Fibroblast of peridontal ligament (primary cell): Measurements from ENCODE around the gene RHBG.

Source experiments
- DNase-seq: peaks from one replicate; pipeline ENCODE4 v3.0.0-alpha.2; 2010; ENCODE audit errors: extremely low read depth

The RHBG gene

GRCh38 chr1:156406251-156406650, 37.2 kb downstream of the RHBG start:
- DNase-seq, result no peak

- no peak for DNase-seq
Observed at GRCh38 chr1:156407344-156407743, 38.3 kb downstream of the RHBG start.

DNA sequence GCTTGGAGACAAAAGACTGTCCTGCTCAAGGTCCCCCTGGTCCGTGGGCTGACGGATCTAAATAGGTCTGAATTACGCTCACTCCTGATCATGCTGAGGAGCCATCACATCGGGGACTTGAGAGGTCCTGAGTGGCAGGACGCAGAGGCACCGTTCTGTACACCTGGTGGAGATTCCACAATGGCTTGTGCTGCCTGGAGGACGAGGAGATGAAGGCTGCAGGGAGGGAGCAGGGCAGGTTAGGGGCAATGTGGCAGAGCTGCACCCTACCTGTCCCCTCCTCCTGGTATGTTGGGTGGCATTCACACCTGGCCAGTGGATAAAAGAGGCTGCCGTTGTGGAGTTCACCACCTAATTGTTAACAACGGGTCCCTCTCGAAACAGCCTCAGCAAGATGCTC, 38.7 kb downstream of the RHBG start:
- DNase-seq, result no peak

DNA sequence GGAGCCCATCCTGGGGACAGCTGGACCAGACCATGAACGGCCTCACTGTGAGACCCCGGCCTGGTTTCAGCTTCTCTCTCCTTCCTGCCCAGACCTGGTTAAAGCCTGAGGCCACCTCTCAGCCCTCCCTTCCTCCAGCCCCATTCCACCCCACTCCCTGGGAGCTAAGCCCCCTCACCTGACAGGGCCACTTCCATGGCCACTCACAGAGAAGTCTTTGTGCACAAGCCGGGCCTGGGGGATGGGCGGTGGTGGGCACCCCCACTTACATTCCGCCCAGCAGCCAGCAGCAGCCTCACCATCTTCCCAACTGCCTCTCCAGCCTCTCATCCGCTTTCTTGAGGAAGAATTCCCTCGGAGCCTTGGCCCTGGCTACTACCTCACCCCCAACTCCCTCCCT, 40.4 kb downstream of the RHBG start:
- DNase-seq, result no peak

- no peak for DNase-seq
Observed at GRCh38 chr1:156410238-156410637, 41.2 kb downstream of the RHBG start.

DNA sequence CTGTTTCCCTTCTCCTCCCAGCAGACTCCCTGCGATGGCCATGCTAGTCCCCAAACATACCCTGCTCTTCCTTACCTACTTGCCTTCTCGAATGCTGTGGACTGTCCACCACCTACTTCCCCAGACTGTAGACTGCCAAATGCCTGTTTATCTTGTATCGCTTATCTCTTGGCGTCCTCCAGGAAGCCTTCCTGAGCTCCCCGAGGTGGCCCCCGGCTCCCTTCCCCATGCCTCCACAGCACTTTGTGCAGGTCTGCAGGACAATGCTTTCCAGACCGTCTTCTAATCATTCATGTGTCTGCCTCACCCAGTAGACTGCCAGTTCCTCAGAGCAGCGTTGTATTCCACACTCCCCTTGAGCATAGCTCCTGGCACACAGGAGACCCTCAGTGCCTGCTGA, 41.7 kb downstream of the RHBG start:
- no peak for DNase-seq

DNA sequence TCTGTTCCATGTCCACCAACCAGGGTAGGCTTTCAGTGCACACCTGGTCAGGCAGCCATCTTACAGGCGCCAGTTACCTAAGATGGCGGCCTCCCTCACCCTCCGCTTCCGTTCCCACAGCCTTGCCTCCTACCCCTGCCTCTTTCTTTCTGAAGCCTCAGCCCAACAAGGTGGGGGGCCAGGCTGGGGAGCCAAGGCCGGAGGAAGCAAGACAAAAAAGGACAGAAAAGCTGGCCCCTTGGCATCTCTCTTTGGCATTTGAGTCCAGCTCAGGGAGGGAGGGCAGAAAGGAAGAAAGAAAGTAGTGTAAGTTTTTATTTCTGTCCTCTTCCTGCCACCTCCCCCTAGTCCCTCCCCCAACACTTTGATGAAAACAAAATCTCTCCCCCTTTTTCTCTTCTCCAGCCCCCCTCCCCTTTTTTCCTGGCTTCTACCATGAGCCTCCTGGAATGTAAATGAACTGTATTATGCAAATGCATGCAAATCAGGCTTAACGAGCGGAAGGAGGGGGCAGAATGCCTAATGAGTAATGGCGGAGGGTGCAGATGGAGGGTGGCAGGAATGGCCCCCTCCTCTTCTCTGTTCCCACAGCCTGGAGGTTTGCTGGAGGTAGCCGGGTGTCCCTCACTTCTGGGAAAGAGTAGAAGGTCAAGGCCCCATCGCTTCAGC, 43.8 kb downstream of the RHBG start:
- no peak for DNase-seq

GRCh38 chr1:156413391-156414246, 44.6 kb downstream of the RHBG start:
- DNase-seq, result no peak

DNA sequence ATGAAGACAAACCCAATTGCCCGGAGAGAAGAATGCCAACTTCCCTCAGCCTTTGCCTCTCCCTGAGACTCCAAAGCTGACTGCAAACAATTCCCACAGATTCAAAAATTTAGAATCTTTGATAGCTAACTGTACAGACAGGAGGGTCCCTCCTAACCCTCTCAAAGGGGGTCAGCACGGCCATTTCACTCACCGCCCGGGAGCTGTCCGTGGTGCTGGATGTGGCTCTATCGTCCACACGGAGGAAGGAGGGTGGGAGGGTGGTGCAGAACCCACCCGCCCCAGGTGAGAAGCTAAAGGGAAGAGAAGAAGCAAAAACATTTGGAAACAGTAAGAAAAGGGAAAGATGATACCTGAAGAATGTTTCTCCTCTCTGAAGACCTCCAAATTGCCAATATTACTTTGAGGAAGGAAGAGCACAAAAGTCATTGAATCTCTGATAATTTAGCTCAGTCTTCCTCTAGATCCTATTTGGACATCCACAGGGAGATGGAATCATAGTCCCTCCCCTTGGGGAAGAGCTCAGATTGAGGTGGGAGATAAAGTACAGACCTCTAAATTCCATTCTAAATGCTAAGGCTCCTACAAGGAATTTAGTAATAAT, 45.6 kb downstream of the RHBG start:
- no peak for DNase-seq

DNA sequence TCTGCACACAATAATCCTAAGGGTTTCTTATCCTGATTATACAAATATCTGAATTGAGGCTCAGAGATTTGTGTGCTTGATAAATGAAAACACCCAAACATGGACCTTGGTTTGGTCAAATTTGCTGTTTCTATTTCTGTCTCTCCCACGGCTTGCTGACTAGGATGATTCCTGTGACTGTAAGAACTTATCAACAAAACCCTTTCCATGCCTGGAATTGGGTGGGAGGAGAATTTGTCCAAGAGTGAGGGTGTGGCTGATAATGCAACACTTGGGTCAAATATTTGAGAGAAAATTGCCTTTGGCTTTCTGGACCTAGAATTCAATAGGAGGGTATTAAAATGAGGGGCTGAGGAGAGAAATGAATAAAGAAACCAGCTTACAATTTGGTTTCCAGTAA, 48.0 kb downstream of the RHBG start:
- DNase-seq, result no peak

- no peak for DNase-seq
Observed at GRCh38 chr1:156417401-156418020, 48.5 kb downstream of the RHBG start.

DNA sequence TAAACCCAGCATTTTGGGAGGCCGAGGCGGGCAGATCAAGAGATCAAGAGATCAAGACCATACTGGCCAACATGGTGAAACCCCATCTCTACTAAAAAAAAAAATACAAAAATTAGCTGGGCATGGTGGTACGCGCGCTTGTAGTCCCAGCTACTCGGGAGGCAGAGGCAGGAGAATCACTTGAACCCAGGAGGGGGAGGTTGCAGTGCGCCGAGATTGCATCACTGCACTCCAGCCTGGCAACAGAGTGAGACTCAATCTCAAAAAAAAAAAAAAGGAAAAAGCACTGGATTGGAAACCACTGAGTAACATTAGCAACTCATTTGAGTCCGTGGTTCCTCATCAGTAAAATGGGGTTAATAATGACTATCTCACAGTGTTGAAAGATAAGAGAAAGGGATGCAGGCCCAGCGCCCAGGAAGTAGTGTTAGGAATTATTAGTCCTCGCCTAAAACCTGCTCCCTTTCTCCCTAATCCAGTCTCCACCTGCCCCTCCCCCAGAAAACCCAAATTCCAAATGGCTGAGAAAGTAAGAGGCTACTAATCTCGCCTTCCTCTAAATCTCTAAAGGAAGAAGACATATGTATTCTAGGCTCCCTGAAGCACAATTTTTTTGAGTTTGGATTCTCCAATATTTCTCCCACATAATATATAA, 49.5 kb downstream of the RHBG start:
- no peak for DNase-seq

GRCh38 chr1:156419854-156420204, 50.8 kb downstream of the RHBG start:
- DNase-seq, result no peak

- no peak for DNase-seq
Observed at GRCh38 chr1:156420205-156421061, 51.4 kb downstream of the RHBG start.

- peak; percentile 23 for DNase-seq
Observed at GRCh38 chr1:156421062-156421938, 52.3 kb downstream of the RHBG start.

DNA sequence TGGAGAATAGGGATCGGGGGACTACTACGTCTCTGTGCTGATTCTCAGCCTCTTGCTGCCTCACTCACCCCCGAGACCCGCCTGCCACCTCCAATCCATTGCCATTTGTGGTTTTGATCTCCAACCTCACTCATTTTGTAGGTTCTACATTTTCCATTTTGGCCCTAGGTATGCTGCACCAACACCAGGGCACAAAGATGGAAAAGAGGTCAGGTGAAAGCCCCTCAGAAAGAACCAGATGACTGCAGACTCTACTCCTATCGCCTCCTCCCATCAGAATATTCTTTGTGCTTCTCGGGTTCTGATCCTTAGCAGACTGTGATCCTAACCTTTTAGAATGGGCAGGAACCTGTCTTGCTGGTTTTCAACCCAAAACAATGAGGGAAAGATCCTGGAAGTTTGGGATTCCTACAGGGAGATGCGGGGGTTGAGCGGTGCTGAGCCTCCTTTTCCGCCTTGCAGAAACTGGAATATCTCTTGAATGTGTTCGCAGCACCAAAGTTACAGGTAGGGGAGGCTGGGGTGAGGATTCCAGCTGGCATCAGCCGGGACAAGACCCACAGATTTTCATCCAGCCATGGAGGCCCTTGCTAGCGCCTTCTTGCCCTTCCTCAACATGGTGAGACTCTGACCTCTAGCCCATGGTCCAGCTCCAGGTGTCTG, 53.1 kb downstream of the RHBG start:
- no peak for DNase-seq

DNA sequence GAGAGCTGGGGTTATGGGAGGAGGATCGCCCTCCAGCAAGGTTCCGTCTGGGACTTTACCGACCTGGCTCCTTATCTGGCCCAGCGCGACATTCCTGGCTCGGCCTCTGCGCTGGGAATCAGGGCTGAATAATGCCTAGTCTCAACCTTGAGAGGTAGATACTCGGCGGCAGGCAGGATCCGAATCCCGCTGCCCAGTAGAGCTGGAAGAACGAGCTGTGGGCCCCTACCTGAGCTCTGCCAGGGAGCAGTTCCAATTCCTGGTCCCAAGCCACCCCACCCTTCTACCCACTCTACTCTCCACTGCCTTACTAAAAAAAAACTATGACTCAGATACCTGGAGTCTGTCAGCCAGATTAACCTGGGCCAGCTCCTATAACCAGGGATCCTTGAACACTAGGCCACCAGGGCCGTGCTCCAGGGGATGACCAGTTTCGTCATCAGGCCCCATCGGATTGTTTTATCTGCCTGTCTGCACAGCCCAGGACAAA, 53.6 kb downstream of the RHBG start:
- DNase-seq, result no peak

DNA sequence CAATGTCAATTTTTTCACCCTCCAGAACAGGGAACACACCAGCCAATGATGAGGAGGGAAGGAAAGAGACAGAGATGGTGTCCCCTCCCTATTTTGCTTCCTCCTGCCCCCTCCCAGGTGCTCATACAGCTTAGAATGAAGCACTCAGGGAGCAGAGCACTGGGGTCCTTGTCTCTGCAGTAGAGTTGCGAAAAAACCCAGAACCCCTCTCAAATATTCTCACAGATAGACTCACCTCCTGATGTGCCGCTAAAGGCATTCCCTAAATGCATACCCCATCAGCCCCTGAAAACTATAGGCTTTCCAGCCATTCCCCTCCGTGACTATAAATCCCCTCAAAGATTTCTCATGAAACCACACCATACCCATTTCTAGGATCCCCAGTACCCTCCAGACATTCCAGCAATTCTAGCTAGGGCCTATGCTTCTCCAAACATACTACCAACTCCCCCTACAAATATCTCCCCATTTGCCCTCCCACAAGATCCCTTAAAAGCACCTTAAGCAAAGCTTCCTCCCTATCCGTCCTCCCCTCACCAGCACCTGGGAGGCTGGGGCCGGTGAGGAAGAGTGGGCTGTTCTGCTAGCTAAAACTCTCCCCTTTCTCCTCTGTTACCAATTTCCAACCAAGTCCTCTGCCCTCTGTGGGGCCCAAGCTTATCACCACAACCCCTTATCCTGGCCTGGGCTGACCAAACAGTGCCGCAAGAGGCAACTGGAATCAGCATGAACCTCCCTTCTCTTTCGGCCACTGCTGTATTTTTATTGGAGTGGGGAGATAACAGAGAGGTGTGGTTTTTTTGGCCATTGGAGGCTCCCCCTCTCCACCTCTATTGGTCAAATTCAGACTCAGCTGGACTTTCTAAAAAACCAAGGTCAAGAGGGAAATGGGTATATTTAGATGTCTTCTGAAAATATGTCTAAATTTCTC, 54.7 kb downstream of the RHBG start:
- DNase-seq, result no peak
